Cardiac fibroblast (primary cell): ENCODE measurements around the gene MSLN.

ENCODE experiments used
- DNase-seq, 2 donors: peaks; one replicate each; pipeline versions ENCODE4 v3.0.0 to v3.0.0-alpha.2; 2010; ENCODE audit warnings: low read depth in 2 of 2
- H3K4me3 ChIP-seq, 2 donors: replicated peaks in 1 of 2; 1 replicate in 1 of 2; 2 replicates in 1 of 2; pipeline ENCODE4 v1.5.1; 2011; ENCODE audit warnings: low read depth in 2 of 2, low read length in 2 of 2, mild to moderate bottlenecking in 2 of 2, moderate library complexity in 1 of 2
- CTCF ChIP-seq: IDR thresholded peaks from one replicate; pipeline ENCODE4 v1.5.1; 2011; ENCODE audit warnings: low read depth, mild to moderate bottlenecking, low read length, inconsistent platforms

Gene MSLN

GRCh38 chr16:778909-779527 lies 18.5 kb downstream of the MSLN start:
- TF ChIP-seq CTCF = no peak
- DNase-seq = no peak
- no peak overlapping the region for H3K4me3 ChIP-seq

DNA sequence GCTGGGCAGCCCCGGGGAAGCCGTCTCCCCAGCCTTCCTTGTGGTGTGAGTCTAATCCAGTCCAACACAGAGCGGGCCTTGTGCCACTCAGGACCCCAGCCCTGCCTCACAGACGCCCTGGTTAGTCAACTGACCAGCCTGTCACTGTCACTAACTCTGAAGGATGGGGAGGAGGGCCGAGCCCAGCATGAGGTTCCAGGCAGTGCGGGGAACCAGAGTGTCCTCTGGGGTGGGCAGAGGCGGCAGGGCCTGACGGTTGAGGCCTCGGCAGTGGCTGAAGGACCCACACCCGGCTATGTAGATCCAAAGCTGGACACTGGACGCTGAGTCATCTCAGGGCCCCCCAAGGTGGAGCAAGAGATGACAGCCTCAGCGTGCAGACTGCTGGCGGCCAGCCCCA lies 19.0 kb downstream of the MSLN start:
- no peak for TF ChIP-seq CTCF
- H3K4me3 ChIP-seq = no peak overlapping the region
- no peak for DNase-seq

- DNase-seq = no peak
- TF ChIP-seq CTCF = no peak
- H3K4me3 ChIP-seq = no peak overlapping the region
Measured at GRCh38 chr16:780296-780695, 19.8 kb downstream of the MSLN start.

- TF ChIP-seq CTCF = no peak
- H3K4me3 ChIP-seq = no peak overlapping the region
- DNase-seq = no peak
Measured at GRCh38 chr16:781346-782010, 20.9 kb downstream of the MSLN start.

- no peak for DNase-seq
- TF ChIP-seq CTCF = no peak
- no peak overlapping the region for H3K4me3 ChIP-seq
Measured at GRCh38 chr16:782258-782657, 21.7 kb downstream of the MSLN start.

GRCh38 chr16:782766-783403 lies 22.4 kb downstream of the MSLN start:
- H3K4me3 ChIP-seq = no peak overlapping the region
- TF ChIP-seq CTCF = no peak
- no peak for DNase-seq
